EL (cell line): Measurements from ENCODE around the gene POLE.
"Not testable (repeated sequence)": the region's sequence is repeated elsewhere in the genome, so short reads cannot be mapped to it uniquely, and the experiment has no call there.

ENCODE experiments used
- DNase-seq: peaks from one replicate; pipeline ENCODE4 v3.0.0-alpha.2; 2016

The POLE gene

DNA sequence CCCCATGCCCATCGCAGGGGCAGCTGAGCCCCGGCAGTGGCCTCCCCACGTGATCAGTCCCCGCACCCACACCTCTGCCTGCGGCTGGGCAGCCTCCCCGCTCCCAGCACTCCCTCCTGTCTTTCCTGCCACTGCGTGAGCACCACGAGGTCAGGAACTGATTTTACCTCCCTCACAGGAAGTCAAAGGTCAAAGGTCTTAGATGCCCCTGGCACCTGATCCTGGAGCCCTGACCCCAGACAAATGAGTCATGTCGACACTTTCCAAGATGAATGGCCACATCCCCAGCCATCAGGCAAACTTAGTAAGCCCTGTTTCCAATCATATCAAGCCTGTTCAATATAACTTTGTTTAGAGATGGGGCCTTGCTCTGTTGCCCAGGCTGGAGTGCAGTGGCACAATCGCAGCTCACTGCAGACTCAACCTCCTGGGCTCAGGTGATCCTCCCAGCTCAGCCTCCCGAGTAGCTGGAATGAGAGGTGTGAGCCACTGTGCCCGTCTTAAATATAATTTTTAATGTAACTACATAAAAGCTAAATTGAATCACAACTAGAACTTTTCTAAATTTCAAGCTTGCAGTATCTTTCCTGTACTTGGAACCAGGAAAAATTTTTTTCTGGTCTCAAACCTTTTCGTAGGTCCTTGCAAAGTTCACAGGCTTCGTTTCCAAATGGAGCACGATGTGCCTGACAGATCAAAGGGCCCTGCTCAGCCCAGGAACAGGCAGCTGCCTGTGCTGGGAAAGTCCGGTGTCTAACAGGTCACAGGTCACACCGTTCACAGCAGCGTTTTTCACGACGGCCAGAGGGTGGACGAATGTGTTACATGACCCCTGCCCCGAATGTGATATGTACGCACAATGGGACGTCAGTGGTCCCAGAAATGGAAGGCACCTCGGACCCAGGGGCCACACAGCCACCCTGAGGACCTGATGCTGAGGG is 78.6 kb downstream of the POLE start:
- DNase-seq, result no peak

GRCh38 chr12:132606927-132607326 is 80.2 kb downstream of the POLE start:
- DNase-seq, result no peak

- DNase-seq, result no peak
Observed at GRCh38 chr12:132606466-132606865, 80.7 kb downstream of the POLE start.

GRCh38 chr12:132605892-132606291 is 81.2 kb downstream of the POLE start:
- DNase-seq, result no peak

GRCh38 chr12:132604668-132605441 is 82.3 kb downstream of the POLE start:
- no peak for DNase-seq

- no peak for DNase-seq
Observed at GRCh38 chr12:132604151-132604618, 83.0 kb downstream of the POLE start.

- no peak for DNase-seq
Observed at GRCh38 chr12:132603240-132604150, 83.6 kb downstream of the POLE start.

DNA sequence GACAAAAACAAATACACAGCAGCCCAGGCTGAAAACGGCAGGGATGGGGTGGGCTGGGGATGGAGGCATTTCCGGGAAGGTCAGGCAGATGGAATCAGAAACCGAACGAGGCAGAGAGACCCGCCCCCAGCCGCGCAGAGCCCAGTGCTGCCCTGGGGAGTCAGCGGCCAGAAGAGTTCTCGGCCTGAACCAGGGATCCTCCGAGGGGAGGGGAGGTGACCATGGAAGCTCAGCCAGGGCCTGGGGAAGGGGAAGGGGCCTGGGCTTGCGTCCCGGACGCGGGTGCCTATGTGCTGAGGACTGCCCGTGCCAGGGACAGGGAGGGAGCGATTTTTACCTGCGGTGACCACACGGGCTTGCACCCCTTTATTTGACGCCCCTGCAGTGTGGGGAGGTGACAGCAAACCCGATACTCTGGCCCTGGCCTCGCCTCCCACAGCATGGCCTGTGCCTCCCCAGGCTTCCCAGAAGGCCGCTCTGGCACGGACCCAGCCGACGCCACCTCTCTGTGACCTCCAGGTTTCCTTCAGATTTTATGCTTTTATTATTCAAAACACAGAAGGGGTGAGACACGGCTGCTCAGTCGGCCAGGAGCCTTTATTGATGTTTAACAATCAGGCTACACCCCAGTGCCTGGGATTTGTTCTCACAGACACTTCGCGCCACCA is 84.4 kb downstream of the POLE start:
- no peak for DNase-seq

GRCh38 chr12:132601171-132601883 is 85.8 kb downstream of the POLE start:
- no peak for DNase-seq

DNA sequence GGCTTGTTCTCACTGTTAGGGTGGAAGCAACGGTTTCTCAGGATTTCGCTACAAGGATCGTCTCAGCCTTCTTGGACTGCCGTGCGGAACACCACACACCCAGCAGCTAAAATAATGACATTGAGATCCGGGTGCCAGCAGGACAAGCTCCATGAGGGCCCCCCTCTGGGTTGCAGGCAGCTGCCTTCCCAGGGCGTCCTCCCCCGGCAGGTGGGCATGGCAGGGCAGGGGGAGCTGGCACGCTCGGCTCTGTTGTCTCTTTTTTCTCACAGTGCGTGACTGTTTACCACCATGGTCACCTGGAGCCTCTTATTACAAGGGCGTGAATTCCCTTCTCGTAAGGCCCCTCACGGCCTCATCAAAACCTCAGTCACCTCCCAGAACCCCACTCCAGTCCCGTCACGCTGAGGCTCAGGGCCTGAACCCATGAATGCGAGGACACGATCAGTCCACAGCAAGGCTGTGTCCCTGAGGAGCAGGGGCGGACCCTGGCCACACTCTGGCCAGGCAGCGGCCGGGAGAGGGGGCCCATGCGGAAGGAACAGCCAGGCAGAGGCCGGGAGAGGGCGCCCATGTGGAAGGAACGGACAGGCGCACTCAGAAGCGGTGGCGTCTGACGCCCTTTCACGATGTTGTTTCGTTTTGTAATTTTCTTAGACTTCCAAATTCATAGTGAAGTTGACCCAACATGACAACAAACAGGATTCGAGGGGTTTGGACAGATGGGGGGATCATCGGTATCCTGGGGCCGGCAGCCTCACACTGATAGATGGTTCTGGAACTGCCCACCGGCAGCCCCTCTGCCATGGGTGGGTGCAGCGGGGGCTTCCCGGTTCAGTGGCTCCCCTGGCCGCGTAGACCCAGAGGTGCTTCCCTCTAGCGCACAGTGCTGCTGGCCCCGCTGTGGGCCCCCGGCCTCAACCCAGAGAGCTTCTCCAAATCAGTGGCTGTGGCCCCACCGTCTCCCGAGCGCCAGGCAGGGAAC is 86.8 kb downstream of the POLE start:
- DNase-seq, result peak; percentile 72

DNA sequence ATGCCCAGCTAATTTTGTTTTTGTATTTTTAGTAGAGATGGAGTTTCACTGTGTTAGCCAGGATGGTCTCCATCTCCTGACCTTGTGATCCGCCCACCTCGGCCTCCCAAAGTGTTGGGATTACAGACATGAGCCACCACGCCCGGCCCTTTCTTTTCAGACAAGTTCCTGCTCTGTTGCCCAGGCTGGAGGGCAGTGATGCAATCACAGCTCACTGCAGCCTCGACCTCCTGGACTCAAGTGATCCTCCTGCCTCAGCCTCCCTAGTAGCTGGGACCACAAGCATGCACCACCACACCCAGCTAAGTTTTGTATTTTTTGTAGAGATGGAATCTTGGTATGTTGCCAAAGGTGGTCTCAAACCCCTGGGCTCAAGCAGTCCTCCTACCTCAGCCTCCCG is 87.6 kb downstream of the POLE start:
- DNase-seq, result not testable (repeated sequence)

DNA sequence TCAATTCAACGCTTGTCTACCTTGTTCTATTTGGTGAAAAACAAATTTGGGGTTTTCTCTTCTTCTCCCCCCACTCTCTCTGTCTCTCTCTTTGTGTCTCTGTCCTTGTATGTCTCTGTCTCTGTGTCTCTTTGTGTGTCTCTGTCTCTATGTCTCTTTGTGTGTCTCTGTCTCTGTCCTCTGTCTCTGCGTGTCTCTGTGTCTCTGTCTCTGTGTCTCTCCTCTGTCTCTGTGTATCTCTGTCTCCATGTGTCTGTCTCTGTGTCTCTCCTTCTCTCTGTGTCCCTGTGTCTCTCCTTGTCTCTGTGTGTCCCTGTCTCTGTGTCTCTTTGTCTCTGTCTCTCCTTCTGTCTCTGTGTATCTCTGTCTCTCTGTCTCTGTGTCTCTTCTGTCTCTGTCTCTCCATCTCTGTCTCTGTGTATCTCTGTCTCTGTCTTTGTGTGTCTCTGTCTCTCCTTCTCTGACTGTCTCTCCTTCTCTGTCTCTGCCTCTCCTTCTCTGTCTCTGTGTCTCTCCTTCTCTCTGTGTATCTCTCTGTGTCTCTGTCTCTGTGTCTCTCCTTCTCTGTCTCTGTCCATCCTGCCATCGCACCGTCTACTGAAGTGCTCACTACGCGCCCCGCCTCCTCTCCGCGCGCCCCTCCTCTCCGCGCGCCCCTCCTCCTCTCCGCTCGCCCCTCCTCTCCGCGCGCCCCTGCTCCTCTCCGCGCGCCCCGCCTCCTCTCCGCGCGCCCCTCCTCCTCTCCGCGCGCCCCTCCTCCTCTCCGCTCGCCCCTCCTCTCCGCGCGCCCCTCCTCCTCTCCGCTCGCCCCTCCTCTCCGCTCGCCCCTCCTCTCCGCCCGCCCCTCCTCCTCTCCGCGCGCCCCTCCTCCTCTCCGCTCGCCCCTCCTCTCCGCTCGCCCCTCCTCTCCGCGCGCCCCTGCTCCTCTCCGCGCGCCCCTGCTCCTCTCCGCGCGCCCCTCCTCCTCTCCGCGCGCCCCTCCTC is 89.5 kb downstream of the POLE start:
- peak; percentile 63 for DNase-seq

DNA sequence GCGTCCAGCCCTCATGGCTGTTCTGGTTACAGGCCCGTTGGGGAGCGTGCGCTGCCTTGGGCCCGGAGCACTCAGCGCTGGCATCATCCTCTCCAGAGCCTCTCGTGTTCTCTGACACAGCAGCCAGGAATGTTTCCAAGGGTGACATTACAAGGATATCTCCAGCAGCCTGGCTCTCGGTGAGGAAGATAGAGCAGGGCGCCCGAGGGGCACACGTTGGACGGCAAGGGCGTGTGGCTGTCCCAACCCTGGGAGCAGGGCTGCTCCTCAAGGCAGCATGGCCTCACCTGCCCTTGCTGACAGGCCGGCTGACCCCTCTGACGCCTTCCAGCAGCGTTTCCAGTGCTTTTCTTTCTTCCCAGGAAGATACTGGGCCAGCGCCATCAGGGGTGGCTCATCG is 91.1 kb downstream of the POLE start:
- DNase-seq, result peak; percentile 76

GRCh38 chr12:132595183-132595582 is 92.0 kb downstream of the POLE start:
- no peak for DNase-seq

DNA sequence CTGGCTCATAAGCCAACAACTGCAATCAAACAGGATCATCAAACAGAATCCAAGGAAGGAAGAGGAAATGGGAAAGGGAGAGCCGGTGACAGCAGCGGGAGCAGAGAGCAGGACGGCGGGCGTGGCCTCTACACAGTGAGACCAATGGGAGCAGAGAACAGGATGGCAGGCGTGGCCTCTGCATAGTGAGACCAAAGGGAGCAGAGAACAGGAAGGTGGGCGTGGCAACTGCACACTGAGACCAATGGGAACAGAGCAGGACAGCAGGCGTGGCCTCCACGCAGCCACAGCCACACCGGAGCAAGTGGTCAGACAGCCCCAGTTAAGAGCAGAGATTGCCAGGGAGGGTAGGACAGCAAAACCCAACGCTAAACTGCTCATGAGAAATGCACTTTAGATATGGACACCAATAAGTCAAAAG is 93.2 kb downstream of the POLE start:
- DNase-seq, result peak; percentile 93

DNA sequence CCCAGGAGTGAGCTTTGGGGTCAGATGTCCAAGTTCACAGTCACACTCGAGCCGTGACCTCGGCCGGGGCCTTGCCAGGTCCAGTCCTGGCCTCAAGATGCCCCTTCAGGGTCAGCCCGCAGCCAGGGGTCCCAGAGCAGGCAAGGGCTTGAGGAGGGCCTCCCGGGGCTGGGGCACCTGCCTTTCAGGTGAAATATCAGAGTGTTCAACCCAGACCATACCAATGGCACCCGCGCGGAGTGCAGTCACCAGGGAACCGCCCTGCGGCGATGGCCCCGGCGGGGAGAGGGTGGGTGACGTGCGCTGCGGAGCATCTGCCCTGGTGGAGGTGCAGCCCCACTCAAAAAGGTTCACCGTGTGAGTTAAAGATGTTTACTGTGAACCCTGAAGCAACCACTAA is 93.6 kb downstream of the POLE start:
- no peak for DNase-seq

DNA sequence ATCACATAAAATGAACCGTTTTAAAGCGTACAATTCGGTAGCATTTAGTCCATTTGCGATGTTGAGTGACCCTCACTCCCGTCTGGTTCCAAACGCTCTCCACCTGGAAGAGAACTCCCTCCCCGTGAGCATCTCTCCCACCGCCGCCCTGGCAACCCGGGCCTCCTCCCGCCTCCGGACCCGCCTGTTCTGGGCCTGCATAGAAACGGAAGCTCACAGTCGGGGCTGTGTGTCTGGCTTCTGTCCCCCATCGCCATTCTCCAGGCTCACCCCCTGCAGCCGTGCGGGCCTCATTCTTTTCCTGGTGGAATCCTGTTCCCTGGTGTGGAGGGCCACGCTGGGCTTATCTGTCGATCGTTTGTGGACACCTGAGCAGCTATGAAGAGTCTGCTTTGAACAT is 94.1 kb downstream of the POLE start:
- no peak for DNase-seq

DNA sequence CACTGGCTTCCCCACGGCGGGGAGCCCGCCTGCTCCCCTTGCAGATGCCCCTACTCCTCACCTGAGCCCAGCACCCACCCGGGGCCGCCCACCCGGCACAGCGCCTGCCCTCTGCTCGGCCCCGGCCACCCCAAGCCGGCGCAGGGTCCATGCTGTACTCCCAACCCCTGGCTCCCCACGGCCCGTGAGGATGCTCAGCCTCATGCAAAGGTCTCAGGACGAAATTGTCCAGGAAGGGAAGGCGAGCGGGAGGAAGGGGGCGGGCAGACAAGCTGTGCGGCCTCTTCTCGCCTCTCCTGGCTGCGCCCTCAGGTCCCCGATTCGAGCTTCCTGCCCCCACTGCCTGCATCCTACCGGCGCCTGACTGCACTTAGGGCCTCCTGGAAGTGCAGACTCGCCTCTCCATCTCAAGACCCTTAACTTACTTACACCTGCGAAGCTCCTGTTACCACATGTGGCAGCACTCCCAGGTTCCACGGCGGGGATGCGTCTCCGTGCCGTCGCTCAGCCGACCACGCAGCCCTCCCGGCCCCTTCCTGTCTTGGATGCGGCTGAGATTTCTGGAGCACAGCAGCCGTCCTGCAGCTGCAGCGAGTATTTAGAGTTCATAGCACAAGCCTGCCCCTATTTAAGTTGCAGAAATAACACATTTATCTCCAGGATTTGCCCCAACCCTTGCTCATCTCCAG is 94.7 kb downstream of the POLE start:
- no peak for DNase-seq
